ENCODE measurements around the gene KRT76. TPM values are rescaled to one million over a fixed set of nuclear protein-coding genes. Genes with fewer than 3 reads are reported as not detected.

Gene KRT76
- total RNA-seq, 1 donor from 2014 or later = not detected

- H3K36me3 Mint-ChIP-seq (ENCODE audit: low read depth) = no peaks in the 10 kb centered on the region
- no peak for DNase-seq (ENCODE audit: low spot score)
- TF ChIP-seq CTCF (IDR thresholded peaks at IDR 0.05) = no peak
- no peaks in the 10 kb centered on the region for H3K9me3 Mint-ChIP-seq (ENCODE audit: low read depth)
- no peak overlapping the region for H3K27ac Mint-ChIP-seq (ENCODE audit: unreplicated experiment)
- H3K27me3 Mint-ChIP-seq (ENCODE audit: low read depth) = peaks cover 51% of the 10 kb centered on the region
- H3K4me1 Mint-ChIP-seq (ENCODE audit: low read depth) = no peaks in the 10 kb centered on the region
- H3K4me3 Mint-ChIP-seq (ENCODE audit: unreplicated experiment) = no peak overlapping the region
These were observed 52.8 kb downstream of the KRT76 start for GRCh38 chr12:52724384-52724783.

- DNase-seq (ENCODE audit: low spot score) = no peak
- H3K9me3 Mint-ChIP-seq (ENCODE audit: low read depth) = no peaks in the 10 kb centered on the region
- H3K27me3 Mint-ChIP-seq (ENCODE audit: low read depth) = peaks cover 46% of the 10 kb centered on the region
These were observed 54.5 kb downstream of the KRT76 start for GRCh38 chr12:52722680-52723079.

GRCh38 chr12:52721838-52722470, 55.2 kb downstream of the KRT76 start:
- Mint-ChIP-seq H3K27me3 (ENCODE audit: low read depth) (peaks cover 48% of the 10 kb centered on the region), H3K9me3 (ENCODE audit: low read depth) (no peaks in the 10 kb centered on the region), H3K4me3 (ENCODE audit: unreplicated experiment) (no peak overlapping the region), H3K27ac (ENCODE audit: unreplicated experiment) (no peak overlapping the region), H3K4me1 (ENCODE audit: low read depth) (no peaks in the 10 kb centered on the region), H3K36me3 (ENCODE audit: low read depth) (no peaks in the 10 kb centered on the region)
- no peak for TF ChIP-seq CTCF (IDR thresholded peaks at IDR 0.05)
- DNase-seq (ENCODE audit: low spot score) = no peak

More at GRCh38 chr12:52722680-52723079, 54.5 kb downstream of the KRT76 start:
- no peaks in the 10 kb centered on the region for H3K36me3 Mint-ChIP-seq (ENCODE audit: low read depth)
- H3K4me3 Mint-ChIP-seq (ENCODE audit: unreplicated experiment) = no peak overlapping the region
- no peaks in the 10 kb centered on the region for H3K4me1 Mint-ChIP-seq (ENCODE audit: low read depth)
- H3K27ac Mint-ChIP-seq (ENCODE audit: unreplicated experiment) = no peak overlapping the region
- no peak for TF ChIP-seq CTCF (IDR thresholded peaks at IDR 0.05)

- DNase-seq (ENCODE audit: low spot score) = no peak
- no peak overlapping the region for H3K27ac Mint-ChIP-seq (ENCODE audit: unreplicated experiment)
- peaks cover 52% of the 10 kb centered on the region for H3K27me3 Mint-ChIP-seq (ENCODE audit: low read depth)
- no peak overlapping the region for H3K4me3 Mint-ChIP-seq (ENCODE audit: unreplicated experiment)
- no peaks in the 10 kb centered on the region for H3K36me3 Mint-ChIP-seq (ENCODE audit: low read depth)
- no peaks in the 10 kb centered on the region for H3K9me3 Mint-ChIP-seq (ENCODE audit: low read depth)
- TF ChIP-seq CTCF (IDR thresholded peaks at IDR 0.05) = no peak
- no peaks in the 10 kb centered on the region for H3K4me1 Mint-ChIP-seq (ENCODE audit: low read depth)
These were observed 56.7 kb downstream of the KRT76 start for GRCh38 chr12:52720365-52720886.

Other genes starting within 250 kb of the KRT76 start
- gene KRT71, start 224.2 kb downstream of the KRT76 start, total RNA-seq = not detected in 3 replicates
- not detected in 3 replicates for gene KRT74, start 203.5 kb downstream of the KRT76 start, total RNA-seq
- gene KRT72, start 175.9 kb downstream of the KRT76 start, total RNA-seq = not detected in 3 replicates
- gene KRT73, start 158.8 kb downstream of the KRT76 start, total RNA-seq = not detected in 3 replicates
- not detected in 3 replicates for gene KRT2, start 125.1 kb downstream of the KRT76 start, total RNA-seq
- gene KRT1, start 96.9 kb downstream of the KRT76 start, total RNA-seq = not detected in 3 replicates
- gene KRT77, start 73.8 kb downstream of the KRT76 start, total RNA-seq = not detected in 3 replicates
- gene KRT3, start 18.8 kb upstream of the KRT76 start, total RNA-seq = not detected in 3 replicates
- 0.41 to 0.90 TPM in 2 of 3 replicates, not detected in the other for gene KRT4, start 36.8 kb upstream of the KRT76 start, total RNA-seq
- 0.10 to 0.31 TPM (median 0.19 TPM) in 3 replicates for gene KRT79, start 57.0 kb upstream of the KRT76 start, total RNA-seq
- not detected in 3 replicates for gene KRT78, start 71.6 kb upstream of the KRT76 start, total RNA-seq
- gene KRT8, start 127.7 kb upstream of the KRT76 start, total RNA-seq = 11.3 to 15.7 TPM (median 13.0 TPM) in 3 replicates
- gene KRT18, start 171.8 kb upstream of the KRT76 start, total RNA-seq = 44.7 to 173 TPM (median 172 TPM) in 3 replicates
- 270 to 336 TPM (median 323 TPM) in 3 replicates for gene EIF4B, start 229.1 kb upstream of the KRT76 start, total RNA-seq